Activated T-helper 1 cell treated with Interleukin-2 at 50 U/mL for 16 hours (primary cell): ENCODE measurements around the gene POLR2E.
A peak's percentile ranks its signal among the peaks of the same experiment; 100 is the strongest.

Experiments
- DNase-seq: peaks from one replicate; pipeline ENCODE4 v3.0.0-alpha.2; 2020; ENCODE audit warnings: low read depth

POLR2E gene

DNA sequence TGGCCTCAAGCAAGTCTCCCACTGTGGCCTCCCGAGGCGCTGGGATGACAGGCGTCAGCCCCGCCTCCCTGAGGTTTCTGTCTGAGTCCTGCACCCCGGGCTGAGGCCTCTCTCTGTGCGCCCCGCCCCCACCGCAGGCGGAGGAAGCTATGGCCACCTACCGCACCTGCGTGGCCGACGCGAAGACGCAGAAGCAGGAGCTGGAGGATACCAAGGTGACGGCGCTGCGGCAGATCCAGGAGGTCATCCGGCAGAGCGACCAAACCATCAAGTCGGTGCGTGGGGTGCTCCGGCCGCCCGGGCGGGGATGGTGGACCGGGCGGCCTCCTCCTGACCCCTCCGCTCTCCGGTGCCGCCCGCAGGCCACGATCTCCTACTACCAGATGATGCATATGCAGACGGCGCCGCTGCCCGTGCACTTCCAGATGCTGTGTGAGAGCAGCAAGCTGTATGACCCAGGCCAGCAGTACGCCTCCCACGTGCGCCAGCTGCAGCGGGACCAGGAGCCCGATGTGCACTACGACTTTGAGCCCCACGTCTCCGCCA lies 15.5 kb downstream of the POLR2E start:
- DNase-seq: peak; percentile 53

DNA sequence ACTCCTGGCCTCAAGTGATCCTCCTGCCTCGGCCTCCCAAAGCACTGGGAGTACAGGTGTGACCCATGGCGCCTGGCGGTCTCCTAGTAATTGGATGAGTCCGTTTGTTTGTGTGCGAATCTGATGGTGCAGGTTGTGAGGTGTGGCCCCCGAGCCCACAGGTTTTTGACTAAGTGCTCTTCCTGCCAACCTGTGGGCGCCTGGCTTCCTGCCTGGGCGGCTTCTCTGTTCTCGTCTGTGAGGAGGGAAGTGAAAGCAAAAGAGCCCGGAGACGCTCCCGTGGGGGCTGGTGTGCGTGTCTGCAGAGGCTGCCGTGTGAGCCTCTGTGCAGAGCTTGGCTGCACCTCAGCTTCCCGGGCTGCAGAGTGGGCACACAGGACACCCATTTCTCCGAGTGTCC lies 18.2 kb downstream of the POLR2E start:
- DNase-seq: peak; percentile 91

DNA sequence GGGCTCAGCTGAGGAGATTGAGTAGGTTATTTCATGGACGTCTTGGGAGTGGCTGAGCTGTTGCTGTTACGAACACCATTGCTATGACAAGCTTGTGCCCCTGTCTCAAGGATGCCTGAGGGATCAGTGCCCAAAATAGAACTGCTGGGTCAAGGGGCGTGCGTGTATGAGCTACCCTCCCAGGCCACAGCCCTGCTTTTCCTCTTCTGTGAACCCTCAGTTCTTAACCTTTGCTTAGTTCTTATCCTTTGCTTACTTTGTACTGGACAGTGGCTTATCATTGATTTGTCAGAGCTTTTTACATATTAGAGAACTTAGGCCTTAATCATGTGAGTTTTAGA lies 19.2 kb downstream of the POLR2E start:
- no peak for DNase-seq

DNA sequence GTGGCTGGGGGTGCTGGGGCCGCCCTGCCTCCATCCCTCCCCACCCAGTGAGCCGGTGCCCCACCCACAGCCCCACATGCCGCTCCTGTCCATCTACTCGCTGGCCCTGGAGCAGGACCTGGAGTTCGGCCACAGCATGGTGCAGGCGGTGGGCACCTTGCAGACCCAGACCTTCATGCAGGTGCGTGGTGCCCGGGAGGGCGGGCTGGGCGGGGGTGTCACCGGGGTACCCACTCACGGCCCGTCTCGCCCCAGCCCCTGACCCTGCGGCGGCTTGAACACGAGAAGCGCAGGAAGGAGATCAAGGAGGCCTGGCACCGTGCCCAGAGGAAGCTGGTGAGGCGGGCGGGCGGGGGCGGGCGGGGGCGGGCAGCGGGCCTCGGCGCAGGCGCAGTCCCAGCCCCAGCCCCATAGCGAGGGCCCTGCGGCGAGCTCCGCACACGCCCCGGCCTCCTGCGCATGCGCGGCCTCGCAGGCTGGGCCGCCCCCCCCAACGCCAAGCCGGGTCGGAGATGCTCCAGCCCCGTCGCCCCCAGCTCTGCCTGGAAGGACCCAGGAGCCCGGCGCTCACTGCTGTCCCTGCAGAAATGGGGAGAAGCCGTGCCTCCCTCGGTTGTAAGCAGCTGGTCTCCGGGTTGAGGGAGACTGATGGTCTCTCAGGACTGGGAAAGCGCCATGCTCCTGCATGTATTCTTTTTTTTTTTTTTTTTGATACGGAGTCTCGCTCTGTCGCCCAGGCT lies 20.5 kb downstream of the POLR2E start:
- DNase-seq: peak; percentile 93

DNA sequence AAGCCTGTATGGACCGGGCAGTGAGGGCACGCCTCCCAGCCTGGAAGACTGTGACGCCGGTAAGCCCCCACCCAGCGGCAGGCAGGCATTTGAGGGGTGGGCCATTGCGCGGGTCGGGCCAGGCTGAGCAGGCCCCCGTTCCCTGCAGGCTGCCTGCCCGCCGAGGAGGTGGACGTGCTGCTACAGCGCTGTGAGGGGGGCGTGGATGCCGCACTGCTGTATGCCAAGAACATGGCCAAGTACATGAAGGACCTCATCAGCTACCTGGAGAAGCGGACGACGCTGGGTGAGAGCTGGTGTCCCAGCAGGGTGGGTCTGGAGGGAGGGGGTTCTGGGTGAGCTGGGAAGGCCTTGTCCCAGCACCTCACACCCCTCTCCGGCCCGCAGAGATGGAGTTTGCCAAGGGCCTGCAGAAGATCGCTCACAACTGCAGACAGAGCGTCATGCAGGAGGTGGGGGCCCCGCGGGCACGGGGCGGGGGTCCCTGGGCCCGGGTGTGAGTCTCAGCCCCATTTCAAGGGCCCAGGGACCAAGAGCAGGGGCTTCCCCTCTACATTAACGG lies 21.1 kb downstream of the POLR2E start:
- DNase-seq: no peak

DNA sequence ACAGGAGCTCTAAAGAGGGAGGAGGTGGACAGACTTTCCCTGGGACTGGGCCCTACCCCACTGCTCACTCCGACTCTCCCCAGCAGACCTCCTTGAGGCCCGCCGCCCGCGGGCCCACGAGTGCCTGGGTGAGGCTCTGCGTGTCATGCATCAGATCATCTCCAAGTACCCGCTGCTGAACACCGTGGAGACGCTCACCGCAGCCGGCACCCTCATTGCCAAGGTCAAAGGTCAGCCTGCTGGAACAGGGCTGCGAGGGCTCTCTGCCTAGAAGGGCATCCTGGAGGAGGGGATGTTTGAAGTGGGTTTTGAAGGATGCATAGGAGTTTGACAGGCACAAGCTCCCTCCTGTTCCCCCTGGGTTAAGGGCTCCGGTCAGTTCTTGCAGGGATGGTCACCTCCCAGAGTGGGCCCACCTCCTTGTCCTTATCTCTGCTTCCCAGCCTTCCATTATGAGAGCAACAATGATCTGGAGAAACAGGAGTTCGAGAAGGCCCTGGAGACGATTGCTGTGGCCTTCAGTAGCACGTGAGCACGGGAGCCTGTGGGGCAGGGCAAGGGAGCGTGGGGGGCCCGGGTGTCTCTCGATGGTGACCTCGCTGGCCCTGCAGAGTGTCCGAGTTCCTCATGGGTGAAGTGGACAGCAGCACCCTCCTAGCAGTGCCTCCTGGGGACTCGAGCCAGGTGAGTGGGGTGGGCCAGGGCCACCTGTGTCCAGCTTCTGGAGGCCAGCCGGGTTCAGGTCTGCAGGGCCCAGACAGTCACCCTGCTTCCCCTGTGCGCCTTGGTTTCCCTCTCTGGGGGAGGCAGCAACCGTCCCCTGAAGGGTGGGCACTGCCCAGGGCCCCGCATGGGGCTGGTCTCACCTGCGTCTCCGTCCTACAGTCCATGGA lies 21.9 kb downstream of the POLR2E start:
- no peak for DNase-seq

DNA sequence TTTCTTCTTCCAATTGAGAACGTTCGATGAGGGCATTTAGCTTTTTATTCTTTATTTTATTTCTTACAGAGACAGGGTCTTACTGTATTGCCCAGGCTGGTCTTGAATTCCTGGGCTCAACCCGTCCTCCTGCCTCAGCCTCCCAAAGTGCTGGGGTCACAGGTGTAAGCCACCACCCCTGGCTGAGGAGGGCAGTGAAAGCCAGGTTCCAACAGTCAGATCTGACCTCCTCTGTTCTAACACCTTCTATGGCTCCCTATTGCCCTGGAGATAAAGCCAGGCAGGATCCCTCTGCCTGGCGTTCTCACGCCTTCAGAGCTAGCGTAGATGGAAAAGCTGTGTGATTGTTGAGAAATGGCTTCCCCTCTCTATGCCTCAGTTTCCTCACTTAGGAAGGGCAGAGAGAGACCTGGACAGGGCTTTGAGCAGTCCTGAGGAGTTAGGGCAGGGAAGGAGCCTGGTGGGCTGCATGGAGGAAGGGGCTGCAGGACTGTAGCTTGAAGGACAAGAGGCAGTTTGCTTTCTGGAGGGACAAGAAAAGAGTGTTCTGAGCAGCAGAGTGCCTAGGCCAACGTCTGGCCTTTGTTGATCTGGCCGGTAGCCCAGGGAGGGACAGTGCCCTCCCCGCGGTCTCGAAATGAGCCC lies 22.7 kb downstream of the POLR2E start:
- DNase-seq: no peak

DNA sequence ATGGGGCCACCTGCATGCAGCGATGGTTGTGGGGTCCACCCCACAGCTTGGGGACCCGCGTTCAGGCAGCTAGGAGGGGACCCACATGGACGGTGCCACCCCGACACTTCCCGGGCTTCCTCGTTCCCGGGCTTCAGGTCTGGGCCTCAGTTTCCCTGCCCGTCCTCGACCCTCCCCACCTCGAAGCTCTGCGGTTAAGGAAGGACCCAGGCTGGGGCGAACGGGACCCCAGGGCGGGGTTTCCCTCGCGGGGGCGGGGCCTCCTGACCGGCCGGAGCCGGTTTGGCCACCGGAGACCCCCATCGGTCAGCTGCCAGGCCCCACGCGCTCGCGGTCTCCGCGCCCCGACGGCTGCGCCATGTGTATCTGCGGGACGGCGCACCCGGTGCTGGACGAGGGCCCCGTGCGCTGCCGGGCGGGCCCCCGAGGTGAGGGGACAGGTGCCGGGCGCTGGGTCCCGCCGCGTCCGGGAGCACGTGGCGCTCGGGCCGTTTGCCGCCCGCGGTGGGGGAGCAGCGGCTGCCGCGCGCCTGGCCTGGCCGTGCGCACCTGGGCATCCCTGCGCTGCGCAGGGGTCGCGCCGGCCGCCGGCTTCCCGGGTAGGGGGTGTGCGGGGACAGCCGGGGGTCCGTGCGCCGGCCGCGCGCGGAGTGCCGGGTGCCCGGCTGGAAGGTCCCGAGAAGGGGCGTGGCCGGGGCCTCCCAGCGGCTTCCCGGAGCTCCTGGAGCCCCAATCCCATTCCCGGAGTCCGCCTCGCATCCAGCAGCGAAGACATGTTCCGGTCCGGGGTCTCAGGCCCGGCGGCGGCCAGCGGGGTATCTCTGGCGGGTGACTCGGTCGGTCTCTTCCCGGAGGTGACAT lies 24.0 kb downstream of the POLR2E start:
- DNase-seq: no peak

DNA sequence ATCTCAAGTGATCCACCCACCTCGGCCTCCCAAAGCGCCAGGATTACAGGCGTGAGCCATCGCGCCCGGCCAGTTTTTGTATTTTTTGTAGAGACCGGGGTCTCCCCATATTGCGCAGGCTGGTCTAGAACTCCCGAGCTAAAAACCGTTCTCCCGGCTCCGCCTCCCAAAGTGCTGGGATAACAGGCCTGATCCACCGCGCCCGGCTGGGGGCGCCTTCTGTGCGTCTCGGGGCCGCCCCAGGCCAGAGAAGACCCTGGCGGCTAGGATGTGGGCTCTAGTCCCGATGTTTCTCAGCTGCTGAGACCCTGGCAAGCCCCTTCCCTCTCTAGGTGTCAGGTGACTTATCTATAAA lies 24.6 kb downstream of the POLR2E start:
- DNase-seq: no peak

DNA sequence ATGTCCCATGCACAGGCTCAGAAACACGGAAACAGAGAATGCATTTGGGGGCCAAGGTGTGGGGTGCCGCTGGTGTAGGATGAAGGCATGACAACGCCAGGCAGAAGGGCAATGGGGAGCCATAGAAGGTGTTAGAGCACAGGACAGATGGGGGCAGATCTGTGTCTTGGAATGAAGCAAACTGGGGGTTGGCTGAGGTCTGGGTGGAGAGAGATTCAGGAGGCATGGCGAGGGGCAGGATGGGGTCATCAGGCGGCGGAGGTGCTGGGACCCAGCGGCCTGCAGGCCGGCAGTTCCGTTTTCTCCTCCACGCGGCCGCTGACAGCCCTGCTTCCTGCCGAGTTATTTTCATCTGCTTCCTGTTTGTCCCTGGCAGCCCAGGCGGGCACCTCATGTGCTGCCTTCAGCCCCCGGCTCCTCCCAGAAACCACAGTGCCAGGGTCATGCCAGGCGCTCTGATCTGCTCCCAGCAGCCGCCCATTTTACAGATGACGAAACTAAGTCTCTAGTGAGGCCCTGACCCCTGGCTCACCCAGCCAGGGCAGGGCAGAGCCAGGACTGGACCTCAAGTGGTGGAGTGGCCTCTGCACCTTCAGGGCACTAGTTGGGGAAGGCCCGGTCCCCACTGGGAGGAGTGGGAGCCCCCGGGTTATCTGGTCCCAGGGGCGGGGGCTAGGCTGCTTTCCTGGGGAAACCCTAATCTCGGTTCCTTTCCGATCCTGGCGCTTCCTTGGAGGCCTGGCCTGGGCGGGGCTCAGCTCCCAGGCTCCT lies 26.0 kb downstream of the POLR2E start:
- peak; percentile 67 for DNase-seq

DNA sequence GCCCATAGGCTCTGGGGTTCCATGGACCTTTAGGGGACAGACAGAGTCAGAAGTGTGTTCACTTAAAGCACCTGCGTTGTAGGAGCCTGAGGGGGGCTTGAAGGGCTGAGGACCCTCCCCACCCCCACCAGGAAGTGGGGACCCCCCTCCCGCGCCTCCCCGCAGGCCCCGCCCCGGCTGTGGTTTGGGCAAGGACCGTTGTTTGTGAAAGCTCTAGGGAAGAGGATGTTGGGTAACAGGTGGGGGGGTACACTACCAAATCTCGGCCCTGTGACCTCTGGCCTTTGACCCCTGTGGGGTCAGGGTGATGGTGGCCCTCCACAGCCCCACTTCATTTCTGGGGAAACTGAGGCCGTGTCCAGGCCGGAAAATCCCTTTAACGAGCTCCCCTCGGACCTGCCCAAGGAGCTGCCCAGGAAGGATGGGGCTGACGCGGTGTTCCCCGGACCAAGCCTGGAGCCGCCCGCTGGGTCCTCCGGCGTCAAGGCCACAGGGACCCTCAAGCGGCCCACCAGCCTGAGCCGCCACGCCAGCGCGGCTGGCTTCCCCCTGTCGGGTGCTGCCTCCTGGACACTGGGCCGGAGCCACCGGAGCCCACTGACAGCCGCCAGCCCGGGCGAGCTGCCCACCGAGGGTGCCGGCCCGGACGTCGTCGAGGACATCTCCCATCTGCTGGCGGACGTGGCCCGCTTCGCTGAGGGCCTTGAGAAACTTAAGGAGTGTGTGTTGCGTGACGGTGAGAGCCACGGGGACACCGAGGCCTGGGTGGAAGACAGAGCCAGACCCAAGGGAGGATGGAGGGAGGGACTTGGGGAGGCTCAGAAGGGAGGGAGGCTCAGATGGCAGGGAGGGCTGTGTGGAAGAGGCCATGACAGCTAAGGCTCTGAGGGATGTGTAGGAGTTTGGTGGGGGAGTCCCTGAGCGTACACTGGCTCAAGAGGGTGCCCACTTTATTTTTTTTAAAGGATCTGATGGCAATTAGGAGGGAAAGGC lies 26.9 kb downstream of the POLR2E start:
- DNase-seq: peak; percentile 73

DNA sequence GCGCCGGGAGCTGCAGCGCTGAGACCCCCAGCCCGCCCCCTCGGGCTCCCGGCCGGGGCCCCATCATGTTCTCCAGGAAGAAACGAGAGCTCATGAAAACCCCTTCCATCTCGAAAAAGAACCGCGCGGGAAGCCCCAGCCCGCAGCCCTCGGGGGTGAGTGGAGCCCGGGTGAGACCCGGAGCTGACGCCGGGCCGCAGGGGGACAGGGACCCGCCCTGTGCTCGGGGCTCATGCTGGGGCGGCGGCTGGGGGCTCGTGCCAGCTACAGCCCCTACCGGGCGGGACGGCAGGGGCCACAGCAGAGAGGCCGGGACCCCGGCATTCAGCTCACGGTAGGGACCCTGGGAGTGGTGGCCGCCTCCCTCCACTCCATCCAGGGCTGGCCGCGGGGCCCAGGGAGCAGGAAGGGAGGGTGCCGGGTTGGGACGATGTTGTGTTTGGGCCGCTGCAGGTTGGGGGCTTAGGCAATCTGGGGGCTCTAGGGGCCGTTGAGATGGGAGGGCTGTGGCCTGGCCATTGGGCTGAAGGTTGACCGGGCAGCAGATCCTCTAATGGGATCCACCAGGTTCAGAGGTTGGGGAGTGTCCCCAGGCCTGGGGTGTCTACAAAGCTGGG lies 27.7 kb downstream of the POLR2E start:
- DNase-seq: no peak

DNA sequence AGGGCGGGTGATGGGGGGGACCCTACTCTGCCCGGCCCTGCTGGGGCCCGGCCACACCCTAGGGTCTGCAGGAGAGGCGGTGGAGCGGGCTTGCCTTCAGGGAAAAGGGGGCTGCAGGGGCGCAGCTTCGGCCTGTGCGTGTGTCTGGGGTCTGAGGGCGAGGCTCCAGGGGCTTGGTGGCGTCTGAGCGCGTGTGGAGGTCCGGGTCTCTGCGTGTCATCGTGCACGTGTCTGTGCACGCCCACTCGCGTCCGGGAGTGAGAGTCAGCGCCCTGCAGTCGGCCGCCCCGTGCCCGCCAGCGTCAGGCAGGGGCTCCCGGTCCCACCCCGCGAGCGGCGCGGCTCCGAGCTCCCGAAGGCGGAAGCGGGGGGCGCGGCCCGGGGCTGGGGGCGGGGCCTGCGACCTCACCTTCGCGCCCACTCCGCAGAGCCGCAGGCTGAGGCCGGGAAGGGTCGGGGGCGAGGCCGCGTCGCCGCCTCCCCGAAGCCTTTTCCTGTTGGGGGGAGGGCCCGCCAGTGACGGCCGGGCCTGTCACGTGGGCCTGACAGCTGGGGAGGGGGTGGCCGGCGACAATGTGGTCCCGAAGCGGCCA lies 28.3 kb downstream of the POLR2E start, which contains the start of gene ARHGAP45:
TSS of gene ARHGAP45 (plus strand) at position 420 of the 593 bp plus-strand sequence. CDS start 239 bp downstream, outside the sequence.
- DNase-seq: peak; percentile 83

DNA sequence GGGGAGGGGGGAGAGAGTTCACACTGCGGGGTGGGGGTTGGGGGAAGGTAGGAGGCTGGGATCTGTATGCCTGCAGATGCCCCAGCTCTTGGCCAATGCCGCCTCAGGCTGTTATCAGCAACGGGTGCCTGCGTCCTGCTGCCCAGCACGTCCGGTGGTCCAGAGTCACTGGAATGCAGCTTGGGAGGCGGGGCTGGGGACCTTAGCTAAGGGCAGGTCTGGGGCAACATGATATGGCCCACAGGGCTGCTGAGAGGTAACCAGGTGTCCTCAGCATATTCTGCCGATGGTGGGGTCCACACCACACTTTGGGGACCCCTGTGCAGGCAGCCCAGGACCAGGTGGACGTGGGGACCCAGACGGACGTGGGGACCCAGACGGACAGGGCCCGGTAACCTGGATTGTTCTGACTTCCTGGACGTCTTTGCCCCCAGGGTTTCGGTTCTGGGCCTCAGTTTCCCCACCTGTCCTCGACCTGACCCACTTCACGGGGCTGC lies 28.9 kb downstream of the POLR2E start:
- DNase-seq: no peak

DNA sequence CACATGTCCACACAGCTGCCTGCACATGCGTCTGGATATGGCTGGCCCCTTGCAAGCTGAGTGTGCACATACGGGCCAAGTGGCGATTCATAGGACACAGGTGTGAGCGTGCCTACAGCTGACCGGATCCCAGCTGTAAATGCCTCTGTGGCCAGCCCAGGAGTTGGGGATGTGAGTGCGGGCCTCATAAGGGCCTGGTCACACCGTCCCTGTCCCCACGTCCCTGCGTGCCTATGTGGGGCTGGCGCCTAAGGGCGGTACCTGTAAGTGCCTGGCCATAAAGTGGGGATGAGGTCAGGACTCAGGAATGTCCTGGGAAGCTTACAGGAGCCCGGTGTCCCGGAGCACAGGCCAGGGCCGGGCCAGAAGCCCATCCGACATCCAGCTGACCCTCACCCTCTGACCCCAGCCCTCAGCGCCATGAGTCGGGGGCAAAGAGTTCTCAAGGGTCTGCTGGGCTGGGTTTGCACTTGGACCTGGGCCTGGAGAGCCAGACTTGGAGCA lies 29.5 kb downstream of the POLR2E start:
- DNase-seq: no peak

DNA sequence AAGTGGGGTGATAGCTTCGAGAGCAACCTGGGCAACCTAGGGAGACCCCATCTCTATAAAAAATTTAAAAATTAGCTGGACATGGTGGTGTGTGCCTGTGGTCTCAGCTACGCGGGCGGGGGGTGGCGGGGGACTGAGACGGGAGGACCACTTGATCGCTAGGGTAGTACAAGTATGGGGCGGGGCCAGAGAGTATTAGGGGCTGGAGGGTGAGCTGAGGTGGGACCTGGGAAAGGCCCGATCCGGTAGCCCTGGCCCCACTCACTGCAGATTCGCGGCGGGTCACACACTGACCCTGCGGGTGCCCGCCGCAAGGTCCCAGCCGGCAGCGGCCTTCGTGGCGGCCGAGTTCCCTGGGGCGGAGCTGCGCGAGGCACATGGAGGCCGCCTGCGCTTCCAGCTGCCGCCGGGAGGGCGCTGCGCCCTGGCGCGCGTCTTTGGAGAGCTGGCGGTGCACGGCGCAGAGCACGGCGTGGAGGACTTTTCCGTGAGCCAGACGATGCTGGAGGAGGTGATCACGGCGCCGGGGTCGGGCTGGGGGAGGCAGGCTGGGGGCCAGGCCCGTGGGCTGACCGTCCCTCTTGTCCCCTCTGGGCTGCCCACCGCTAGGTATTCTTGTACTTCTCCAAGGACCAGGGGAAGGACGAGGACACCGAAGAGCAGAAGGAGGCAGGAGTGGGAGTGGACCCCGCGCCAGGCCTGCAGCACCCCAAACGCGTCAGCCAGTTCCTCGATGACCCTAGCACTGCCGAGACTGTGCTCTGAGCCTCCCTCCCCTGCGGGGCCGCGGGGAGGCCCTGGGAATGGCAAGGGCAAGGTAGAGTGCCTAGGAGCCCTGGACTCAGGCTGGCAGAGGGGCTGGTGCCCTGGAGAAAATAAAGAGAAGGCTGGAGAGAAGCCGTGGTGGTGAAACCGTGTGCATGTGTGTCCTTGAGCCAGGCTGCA lies 30.2 kb downstream of the POLR2E start:
- peak; percentile 67 for DNase-seq
